ENCODE measurements around the gene DPM2.
A peak's percentile ranks its signal among the peaks of the same experiment; 100 is the strongest.

The DPM2 gene

GRCh38 chr9:127968700-127969383, 31.2 kb upstream of the DPM2 start:
- DNase-seq (ENCODE audit: low spot score in 2 of 2) = no peak
- no peaks in the 10 kb centered on the region for H3K9me3 Mint-ChIP-seq
- H3K27me3 Mint-ChIP-seq = no peaks in the 10 kb centered on the region
- H3K4me1 Mint-ChIP-seq = peaks cover 85% of the 10 kb centered on the region
- peak overlapping the region; percentile 98 for H3K27ac Mint-ChIP-seq (ENCODE audit: low read depth)
- H3K36me3 Mint-ChIP-seq (ENCODE audit: insufficient read depth) = peaks cover 32% of the 10 kb centered on the region
- ATAC-seq (replicated peaks; ENCODE audit: extremely low read depth, poor library complexity, severe bottlenecking) = no peak
- H3K4me3 Mint-ChIP-seq = peak overlapping the region; percentile 94

DNA sequence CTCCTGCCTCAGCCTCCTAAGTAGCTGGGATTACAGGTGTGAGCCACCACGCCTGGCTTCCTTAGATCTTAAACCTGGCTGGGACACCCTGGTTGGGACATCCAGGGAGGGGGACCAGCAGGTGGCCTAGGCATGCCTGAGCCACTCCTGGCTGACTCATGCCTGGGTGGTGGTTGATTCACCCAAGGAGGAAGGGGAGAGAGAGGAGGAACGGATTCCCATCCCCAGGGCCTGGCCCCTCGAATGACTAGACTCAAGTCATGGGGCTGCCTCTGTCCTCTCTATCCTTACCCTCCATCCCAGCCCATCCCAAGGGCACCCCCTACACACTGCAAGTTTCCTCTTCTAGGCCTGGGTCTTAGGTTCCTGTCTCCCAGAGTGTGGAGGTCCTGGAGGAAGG, 30.4 kb upstream of the DPM2 start:
- DNase-seq (ENCODE audit: low spot score in 2 of 2) (no peak), ATAC-seq (replicated peaks; ENCODE audit: extremely low read depth, poor library complexity, severe bottlenecking) (no peak)
- Mint-ChIP-seq H3K4me3 (peak overlapping the region; percentile 94), H3K27ac (ENCODE audit: low read depth) (peak overlapping the region; percentile 98), H3K36me3 (ENCODE audit: insufficient read depth) (peaks cover 32% of the 10 kb centered on the region), H3K4me1 (peaks cover 90% of the 10 kb centered on the region), H3K27me3 (no peaks in the 10 kb centered on the region), H3K9me3 (no peaks in the 10 kb centered on the region)

DNA sequence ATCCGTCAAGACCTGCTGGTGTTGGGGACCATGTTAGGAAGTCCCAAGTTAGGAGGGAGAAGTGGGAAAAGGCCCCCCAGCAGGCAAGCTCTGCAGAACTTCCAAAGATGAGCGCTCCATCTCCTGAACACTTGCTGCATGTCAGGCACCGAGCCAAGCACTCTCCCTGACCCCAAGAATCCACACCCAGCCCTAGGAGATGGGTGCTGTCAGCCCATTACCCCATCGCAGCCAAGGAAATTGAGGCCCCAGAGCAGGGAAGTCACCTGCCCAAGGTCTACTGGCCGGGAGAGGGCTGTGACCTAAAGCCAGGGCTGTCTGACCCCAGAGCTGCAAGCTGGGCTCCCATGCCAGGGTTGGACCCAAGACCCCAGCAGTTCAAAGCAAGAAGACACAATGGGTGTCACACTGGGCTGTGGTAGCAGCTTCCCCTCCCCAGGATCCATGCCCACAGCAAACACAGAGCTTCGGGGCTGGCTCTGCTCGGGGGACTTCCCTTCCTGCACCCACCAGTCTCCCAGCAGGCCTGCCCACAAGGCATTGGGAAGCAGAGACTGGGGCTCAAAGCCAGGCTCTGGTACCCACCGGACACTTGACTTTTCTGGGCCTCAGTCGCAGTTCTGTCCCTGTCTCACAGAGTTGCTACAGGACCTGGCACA, 29.6 kb upstream of the DPM2 start:
- no peak for ATAC-seq (replicated peaks; ENCODE audit: extremely low read depth, poor library complexity, severe bottlenecking)
- Mint-ChIP-seq H3K9me3 (no peaks in the 10 kb centered on the region), H3K36me3 (ENCODE audit: insufficient read depth) (peaks cover 31% of the 10 kb centered on the region), H3K27me3 (no peaks in the 10 kb centered on the region), H3K27ac (ENCODE audit: low read depth) (peak overlapping the region; percentile 98), H3K4me3 (peak overlapping the region; percentile 94), H3K4me1 (peaks cover 90% of the 10 kb centered on the region)
- DNase-seq (ENCODE audit: low spot score in 2 of 2) = no peak

GRCh38 chr9:127966416-127967150, 28.9 kb upstream of the DPM2 start:
- Mint-ChIP-seq H3K9me3 (no peaks in the 10 kb centered on the region), H3K27me3 (no peaks in the 10 kb centered on the region), H3K4me1 (peaks cover 90% of the 10 kb centered on the region), H3K27ac (ENCODE audit: low read depth) (peak overlapping the region; percentile 98), H3K36me3 (ENCODE audit: insufficient read depth) (peaks cover 35% of the 10 kb centered on the region), H3K4me3 (peak overlapping the region; percentile 29)
- DNase-seq (ENCODE audit: low spot score in 2 of 2) (no peak), ATAC-seq (replicated peaks; ENCODE audit: extremely low read depth, poor library complexity, severe bottlenecking) (no peak)

DNA sequence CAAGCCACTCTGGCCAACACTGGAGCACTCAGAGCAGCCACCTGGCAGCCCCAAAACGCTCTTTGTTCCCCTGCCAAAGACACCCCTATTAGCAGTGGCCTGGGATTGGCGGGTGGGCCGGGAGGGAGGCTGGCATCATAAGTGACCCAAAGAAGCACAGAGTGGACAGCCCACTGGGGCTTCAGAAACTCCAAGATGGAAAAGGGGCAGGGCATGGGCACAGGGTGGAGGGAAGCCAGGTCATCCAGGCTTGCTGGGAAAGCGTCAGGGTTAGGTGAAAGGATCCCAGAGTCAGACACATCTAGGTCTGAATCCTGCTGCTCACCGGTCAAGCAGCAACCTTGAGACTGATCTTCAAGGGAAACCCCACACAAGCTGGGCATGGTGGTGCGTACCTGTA, 28.3 kb upstream of the DPM2 start:
- Mint-ChIP-seq H3K4me1 (peaks cover 90% of the 10 kb centered on the region), H3K9me3 (no peaks in the 10 kb centered on the region), H3K4me3 (peak overlapping the region; percentile 23), H3K27me3 (no peaks in the 10 kb centered on the region), H3K27ac (ENCODE audit: low read depth) (peak overlapping the region; percentile 59), H3K36me3 (ENCODE audit: insufficient read depth) (peaks cover 37% of the 10 kb centered on the region)
- ATAC-seq (replicated peaks; ENCODE audit: extremely low read depth, poor library complexity, severe bottlenecking) (no peak), DNase-seq (ENCODE audit: low spot score in 2 of 2) (no peak)

- no peaks in the 10 kb centered on the region for H3K9me3 Mint-ChIP-seq
- peak overlapping the region; percentile 23 for H3K4me3 Mint-ChIP-seq
- peaks cover 27% of the 10 kb centered on the region for H3K36me3 Mint-ChIP-seq (ENCODE audit: insufficient read depth)
- H3K4me1 Mint-ChIP-seq = peaks cover 89% of the 10 kb centered on the region
- H3K27me3 Mint-ChIP-seq = no peaks in the 10 kb centered on the region
- H3K27ac Mint-ChIP-seq (ENCODE audit: low read depth) = peak overlapping the region; percentile 59
- ATAC-seq (replicated peaks; ENCODE audit: extremely low read depth, poor library complexity, severe bottlenecking) (no peak), DNase-seq (ENCODE audit: low spot score in 2 of 2) (no peak)
Observed at GRCh38 chr9:127963359-127964064, 25.9 kb upstream of the DPM2 start.

DNA sequence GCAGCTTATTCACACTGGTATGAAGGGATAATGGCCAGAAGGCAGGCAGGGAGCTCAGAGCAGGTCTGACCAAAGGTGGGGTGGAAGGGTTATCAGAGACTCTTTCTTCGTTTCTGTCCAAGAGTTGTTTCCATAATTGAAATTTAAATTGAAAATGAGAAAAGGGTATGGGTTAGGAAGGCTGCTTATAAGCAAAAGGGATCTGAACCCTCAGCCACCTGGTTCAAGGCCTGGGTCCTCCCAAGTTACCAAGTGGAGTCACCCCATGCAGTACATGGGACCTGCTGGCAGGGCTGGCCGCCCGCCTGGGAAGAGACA, 25.3 kb upstream of the DPM2 start:
- H3K4me3 Mint-ChIP-seq = no peak overlapping the region
- peak overlapping the region; percentile 51 for H3K27ac Mint-ChIP-seq (ENCODE audit: low read depth)
- no peak for ATAC-seq (replicated peaks; ENCODE audit: extremely low read depth, poor library complexity, severe bottlenecking)
- no peak for DNase-seq (ENCODE audit: low spot score in 2 of 2)
- H3K36me3 Mint-ChIP-seq (ENCODE audit: insufficient read depth) = peaks cover 26% of the 10 kb centered on the region
- H3K27me3 Mint-ChIP-seq = no peaks in the 10 kb centered on the region
- H3K4me1 Mint-ChIP-seq = peaks cover 88% of the 10 kb centered on the region
- no peaks in the 10 kb centered on the region for H3K9me3 Mint-ChIP-seq

DNA sequence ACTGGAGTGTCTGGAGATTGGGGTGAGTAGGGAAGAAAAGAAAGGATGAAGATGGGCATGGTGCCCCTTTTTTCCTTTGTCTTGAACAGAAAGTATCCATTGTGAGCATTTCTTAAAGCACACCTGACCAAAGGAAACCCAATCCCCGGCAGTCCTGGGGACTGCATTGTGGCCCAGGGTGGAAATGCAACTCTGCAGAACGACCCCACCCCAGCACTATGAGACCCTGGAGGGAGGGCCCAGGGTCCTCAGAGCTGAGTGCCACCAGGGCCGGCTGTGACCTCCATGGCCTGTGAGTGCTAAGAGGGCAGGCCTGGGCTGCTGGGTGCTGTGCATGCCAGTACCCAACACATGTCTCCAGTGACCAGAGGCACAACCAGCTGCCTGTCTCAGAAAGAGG, 24.6 kb upstream of the DPM2 start:
- no peak overlapping the region for H3K4me3 Mint-ChIP-seq
- H3K4me1 Mint-ChIP-seq = peaks cover 84% of the 10 kb centered on the region
- no peaks in the 10 kb centered on the region for H3K9me3 Mint-ChIP-seq
- no peaks in the 10 kb centered on the region for H3K27me3 Mint-ChIP-seq
- peak overlapping the region; percentile 51 for H3K27ac Mint-ChIP-seq (ENCODE audit: low read depth)
- peaks cover 29% of the 10 kb centered on the region for H3K36me3 Mint-ChIP-seq (ENCODE audit: insufficient read depth)
- no peak for DNase-seq (ENCODE audit: low spot score in 2 of 2)
- ATAC-seq (replicated peaks; ENCODE audit: extremely low read depth, poor library complexity, severe bottlenecking) = no peak

DNA sequence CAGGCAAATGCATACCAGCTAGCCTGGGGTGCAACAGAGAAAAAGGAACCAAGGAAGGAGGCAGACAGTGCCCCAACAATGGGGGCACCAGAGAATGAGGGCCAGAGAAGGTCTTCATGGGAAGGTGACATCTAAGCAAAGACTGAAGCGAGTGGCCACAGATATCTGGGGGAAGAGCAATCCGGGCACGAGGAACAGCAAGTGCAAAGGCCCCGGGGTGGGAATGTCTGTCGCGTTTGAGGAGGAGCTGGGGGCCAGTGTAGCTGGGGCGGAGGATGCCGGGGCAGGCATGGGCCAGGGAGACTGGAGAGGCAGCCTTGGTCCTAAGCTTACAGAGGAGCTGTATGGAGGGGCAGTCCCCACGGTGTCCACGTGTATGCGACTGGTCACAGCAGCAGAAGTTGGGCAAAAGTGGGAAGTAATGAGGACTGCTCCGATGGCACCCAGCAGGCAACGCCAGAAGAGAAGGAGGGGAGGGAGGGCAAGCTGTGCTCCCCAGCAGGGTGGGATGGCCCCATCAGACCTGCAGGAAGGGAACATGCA, 24.0 kb upstream of the DPM2 start:
- DNase-seq (ENCODE audit: low spot score in 2 of 2) (no peak), ATAC-seq (replicated peaks; ENCODE audit: extremely low read depth, poor library complexity, severe bottlenecking) (no peak)
- Mint-ChIP-seq H3K4me3 (peak overlapping the region; percentile 8), H3K4me1 (peaks cover 83% of the 10 kb centered on the region), H3K27ac (ENCODE audit: low read depth) (peak overlapping the region; percentile 85), H3K27me3 (no peaks in the 10 kb centered on the region), H3K36me3 (ENCODE audit: insufficient read depth) (peaks cover 27% of the 10 kb centered on the region), H3K9me3 (no peaks in the 10 kb centered on the region)

DNA sequence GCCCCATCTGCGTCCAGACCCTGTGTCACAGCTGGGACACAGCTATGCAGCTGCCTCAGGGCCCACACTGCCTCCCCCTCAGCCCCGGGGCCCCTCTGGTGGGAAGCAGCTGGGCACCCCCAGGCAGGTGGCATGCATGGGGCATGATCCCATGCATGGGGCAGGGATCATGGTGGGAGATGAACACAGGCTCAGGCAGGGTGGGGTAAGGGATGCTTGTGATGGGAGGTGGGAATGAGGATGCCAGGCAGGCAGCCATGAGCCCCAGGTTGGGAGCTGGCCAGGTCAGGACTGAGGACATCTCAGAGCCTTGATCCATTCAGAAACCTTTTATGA, 23.5 kb upstream of the DPM2 start:
- peak overlapping the region; percentile 8 for H3K4me3 Mint-ChIP-seq
- no peak for DNase-seq (ENCODE audit: low spot score in 2 of 2)
- H3K27ac Mint-ChIP-seq (ENCODE audit: low read depth) = peak overlapping the region; percentile 85
- peaks cover 86% of the 10 kb centered on the region for H3K4me1 Mint-ChIP-seq
- H3K27me3 Mint-ChIP-seq = no peaks in the 10 kb centered on the region
- H3K9me3 Mint-ChIP-seq = no peaks in the 10 kb centered on the region
- peaks cover 25% of the 10 kb centered on the region for H3K36me3 Mint-ChIP-seq (ENCODE audit: insufficient read depth)
- ATAC-seq (replicated peaks; ENCODE audit: extremely low read depth, poor library complexity, severe bottlenecking) = no peak

DNA sequence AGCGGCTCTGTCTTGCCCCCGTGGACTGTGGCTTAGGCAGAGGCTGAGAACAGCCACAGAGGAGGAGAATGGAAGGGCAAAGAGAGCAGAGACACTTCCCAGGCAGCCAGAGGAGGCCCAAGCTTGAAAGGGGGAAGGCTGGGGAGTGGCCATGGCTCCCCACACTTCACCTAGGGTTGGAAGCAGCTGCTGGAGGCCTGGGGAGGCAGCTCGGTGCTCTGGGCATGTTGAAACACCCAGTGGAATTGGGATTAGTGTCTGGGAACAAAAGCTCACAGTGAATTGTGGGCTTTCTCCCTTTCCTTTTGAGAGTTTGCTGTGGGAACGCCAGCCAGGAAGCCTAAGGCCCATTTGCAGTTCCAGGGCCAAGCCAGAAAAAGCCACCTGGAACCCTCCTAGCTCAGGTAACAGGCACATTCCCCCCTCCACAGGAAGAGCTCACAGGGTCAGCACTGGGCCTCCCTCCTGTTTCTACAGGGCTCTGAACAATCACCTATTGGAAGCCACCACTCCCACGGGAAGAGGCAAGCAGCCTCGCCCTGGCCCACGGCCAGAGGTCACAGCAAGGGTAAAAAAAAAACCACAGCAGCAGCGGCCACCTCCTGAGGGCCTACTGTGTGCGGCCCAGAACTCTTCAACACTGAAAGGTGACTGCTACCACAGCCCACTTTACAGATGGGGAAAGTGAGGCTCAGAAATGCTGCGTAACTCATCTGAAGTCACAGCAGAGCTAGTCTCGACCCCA, 22.9 kb upstream of the DPM2 start:
- Mint-ChIP-seq H3K4me3 (peak overlapping the region; percentile 21), H3K27me3 (no peaks in the 10 kb centered on the region), H3K36me3 (ENCODE audit: insufficient read depth) (peaks cover 24% of the 10 kb centered on the region), H3K4me1 (peaks cover 87% of the 10 kb centered on the region), H3K27ac (ENCODE audit: low read depth) (peak overlapping the region; percentile 85), H3K9me3 (no peaks in the 10 kb centered on the region)
- ATAC-seq (replicated peaks; ENCODE audit: extremely low read depth, poor library complexity, severe bottlenecking) = no peak
- no peak for DNase-seq (ENCODE audit: low spot score in 2 of 2)

DNA sequence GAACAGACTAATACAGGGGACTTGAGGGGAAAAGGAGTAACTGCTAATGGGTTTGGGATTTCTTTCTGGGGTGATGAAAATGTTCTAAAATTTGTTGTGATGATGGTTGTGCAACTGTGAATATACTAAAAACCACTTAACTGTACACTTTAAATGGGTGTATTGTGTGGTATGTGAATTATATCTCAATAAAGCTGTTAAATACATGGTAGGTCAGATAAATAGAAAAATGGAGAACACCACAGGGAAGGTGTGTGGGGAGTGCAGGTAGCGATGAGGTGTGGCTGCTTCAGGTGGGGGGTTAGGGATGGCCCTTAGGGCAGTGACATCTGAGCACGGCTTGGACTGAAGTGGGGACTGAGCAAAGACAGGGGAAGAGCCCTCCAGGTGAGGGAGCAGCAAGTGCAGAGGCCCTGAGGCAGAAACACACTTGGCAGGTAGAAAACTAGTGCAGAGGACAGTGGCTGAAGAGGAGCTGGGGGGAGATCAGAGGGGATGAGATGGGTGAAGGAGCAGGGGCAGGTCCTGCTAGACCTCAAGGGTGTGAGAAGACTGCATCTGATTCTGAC, 22.3 kb upstream of the DPM2 start:
- ATAC-seq (replicated peaks; ENCODE audit: extremely low read depth, poor library complexity, severe bottlenecking) = no peak
- H3K4me3 Mint-ChIP-seq = peak overlapping the region; percentile 21

More for the DNA sequence above, 22.3 kb upstream of the DPM2 start:
- peaks cover 86% of the 10 kb centered on the region for H3K4me1 Mint-ChIP-seq
- no peak for DNase-seq (ENCODE audit: low spot score in 2 of 2)
- H3K27me3 Mint-ChIP-seq = no peaks in the 10 kb centered on the region
- H3K36me3 Mint-ChIP-seq (ENCODE audit: insufficient read depth) = peaks cover 26% of the 10 kb centered on the region
- H3K27ac Mint-ChIP-seq (ENCODE audit: low read depth) = peak overlapping the region; percentile 85
- H3K9me3 Mint-ChIP-seq = no peaks in the 10 kb centered on the region
